Measurements from ENCODE around the gene AEBP1. TPM values are rescaled to one million over a fixed set of nuclear protein-coding genes. Genes with fewer than 3 reads are reported as not detected.

The AEBP1 gene
- total RNA-seq, 1 donor from 2014 or later: 272 TPM

GRCh38 chr7:44133295-44133694 is 29.1 kb downstream of the AEBP1 start:
- DNase-seq: no peak
- no peak for TF ChIP-seq CTCF (IDR thresholded peaks at IDR 0.05)
- Histone ChIP-seq H3K27me3 (no peaks in the 10 kb centered on the region), H3K36me3 (no peaks in the 10 kb centered on the region), H3K4me3 (no peak overlapping the region), H3K9me3 (no peaks in the 10 kb centered on the region), H3K4me1 (no peaks in the 10 kb centered on the region), H3K27ac (no peak overlapping the region)
- no peak for ATAC-seq
- intact Hi-C loops (cut with DNase I): no loop called here

- ATAC-seq (no peak), DNase-seq (no peak)
- TF ChIP-seq CTCF (IDR thresholded peaks at IDR 0.05): no peak
- Histone ChIP-seq H3K4me3 (no peak overlapping the region), H3K9me3 (no peaks in the 10 kb centered on the region), H3K36me3 (no peaks in the 10 kb centered on the region), H3K27ac (no peak overlapping the region), H3K27me3 (no peaks in the 10 kb centered on the region), H3K4me1 (no peaks in the 10 kb centered on the region)
- intact Hi-C loops (cut with DNase I): no loop called here
Observed at GRCh38 chr7:44134943-44135628, 30.9 kb downstream of the AEBP1 start.

- Histone ChIP-seq H3K36me3 (no peaks in the 10 kb centered on the region), H3K27me3 (no peaks in the 10 kb centered on the region), H3K4me1 (no peaks in the 10 kb centered on the region), H3K27ac (no peak overlapping the region), H3K9me3 (no peaks in the 10 kb centered on the region), H3K4me3 (no peak overlapping the region)
- intact Hi-C loops (cut with DNase I): no loop called here
- no peak for ATAC-seq
- TF ChIP-seq CTCF (IDR thresholded peaks at IDR 0.05): no peak
- no peak for DNase-seq
Observed at GRCh38 chr7:44136731-44137130, 32.6 kb downstream of the AEBP1 start.

GRCh38 chr7:44138698-44139097 is 34.6 kb downstream of the AEBP1 start:
- Histone ChIP-seq H3K27me3 (no peaks in the 10 kb centered on the region), H3K9me3 (no peaks in the 10 kb centered on the region), H3K4me1 (no peaks in the 10 kb centered on the region), H3K4me3 (no peak overlapping the region), H3K36me3 (no peaks in the 10 kb centered on the region), H3K27ac (no peak overlapping the region)
- TF ChIP-seq CTCF (IDR thresholded peaks at IDR 0.05): no peak
- ATAC-seq (no peak), DNase-seq (peak; percentile 58)
- intact Hi-C loops (cut with DNase I): no loop called here

GRCh38 chr7:44139311-44140010 is 35.3 kb downstream of the AEBP1 start:
- Histone ChIP-seq H3K4me1 (no peaks in the 10 kb centered on the region), H3K4me3 (no peak overlapping the region), H3K9me3 (no peaks in the 10 kb centered on the region), H3K36me3 (no peaks in the 10 kb centered on the region), H3K27ac (no peak overlapping the region), H3K27me3 (no peaks in the 10 kb centered on the region)
- DNase-seq (peak; percentile 56), ATAC-seq (no peak)
- intact Hi-C loops (cut with DNase I): no loop called here
- TF ChIP-seq CTCF (IDR thresholded peaks at IDR 0.05): no peak

Data from upper lobe of right lung (tissue), 1 donor.